PFSK-1 (cell line): ENCODE data around the gene ZMYND15.

Experiments
- FOXP2 ChIP-seq: optimal IDR thresholded peaks from 2 replicates; pipeline ENCODE3; 2011; ENCODE audit warnings: borderline replicate concordance, control low read depth, inconsistent platforms; ENCODE audit not compliant: insufficient read depth; ENCODE audit errors: extremely low read length, extremely low read depth
- POLR2AphosphoS5 ChIP-seq: IDR thresholded peaks from 2 replicates; pipeline ENCODE4 v1.6.1; 2012; ENCODE audit warnings: low read depth, mild to moderate bottlenecking, control low read depth, low read length, moderate library complexity
- SIN3A ChIP-seq: IDR thresholded peaks from 2 replicates; pipeline ENCODE4 v1.6.1; 2012; ENCODE audit warnings: mild to moderate bottlenecking, low read length, moderate library complexity, borderline replicate concordance; ENCODE audit not compliant: insufficient read depth
- TAF1 ChIP-seq: IDR thresholded peaks from 2 replicates; pipeline ENCODE4 v1.6.1; 2012; ENCODE audit warnings: low read length, control low read depth, borderline replicate concordance; ENCODE audit not compliant: insufficient read depth
- TF ChIP-seq, protein P1 (sequence below), 2 experiments: IDR thresholded peaks; 2 replicates each; pipeline versions ENCODE4 v1.6.1 to v1.8.0; 2011 to 2012; ENCODE audit warnings: low read depth in 2 of 2, low read length in 2 of 2, control low read depth in 1 of 2, inconsistent platforms in 1 of 2, mild to moderate bottlenecking in 1 of 2, moderate library complexity in 1 of 2; ENCODE audit not compliant: insufficient read depth in 1 of 2

- peak; percentile 44; the same call in 1 of the 2 replicates for TF ChIP-seq SIN3A
- TF ChIP-seq POLR2AphosphoS5 = peak; percentile 57; the same call in 1 of the 2 replicates
- 0 out of 2 replicates have a peak, but pooled peaks have one; percentile 21 for TF ChIP-seq TAF1
- TF ChIP-seq FOXP2 = peak; percentile 69
- TF ChIP-seq, protein P1, sequence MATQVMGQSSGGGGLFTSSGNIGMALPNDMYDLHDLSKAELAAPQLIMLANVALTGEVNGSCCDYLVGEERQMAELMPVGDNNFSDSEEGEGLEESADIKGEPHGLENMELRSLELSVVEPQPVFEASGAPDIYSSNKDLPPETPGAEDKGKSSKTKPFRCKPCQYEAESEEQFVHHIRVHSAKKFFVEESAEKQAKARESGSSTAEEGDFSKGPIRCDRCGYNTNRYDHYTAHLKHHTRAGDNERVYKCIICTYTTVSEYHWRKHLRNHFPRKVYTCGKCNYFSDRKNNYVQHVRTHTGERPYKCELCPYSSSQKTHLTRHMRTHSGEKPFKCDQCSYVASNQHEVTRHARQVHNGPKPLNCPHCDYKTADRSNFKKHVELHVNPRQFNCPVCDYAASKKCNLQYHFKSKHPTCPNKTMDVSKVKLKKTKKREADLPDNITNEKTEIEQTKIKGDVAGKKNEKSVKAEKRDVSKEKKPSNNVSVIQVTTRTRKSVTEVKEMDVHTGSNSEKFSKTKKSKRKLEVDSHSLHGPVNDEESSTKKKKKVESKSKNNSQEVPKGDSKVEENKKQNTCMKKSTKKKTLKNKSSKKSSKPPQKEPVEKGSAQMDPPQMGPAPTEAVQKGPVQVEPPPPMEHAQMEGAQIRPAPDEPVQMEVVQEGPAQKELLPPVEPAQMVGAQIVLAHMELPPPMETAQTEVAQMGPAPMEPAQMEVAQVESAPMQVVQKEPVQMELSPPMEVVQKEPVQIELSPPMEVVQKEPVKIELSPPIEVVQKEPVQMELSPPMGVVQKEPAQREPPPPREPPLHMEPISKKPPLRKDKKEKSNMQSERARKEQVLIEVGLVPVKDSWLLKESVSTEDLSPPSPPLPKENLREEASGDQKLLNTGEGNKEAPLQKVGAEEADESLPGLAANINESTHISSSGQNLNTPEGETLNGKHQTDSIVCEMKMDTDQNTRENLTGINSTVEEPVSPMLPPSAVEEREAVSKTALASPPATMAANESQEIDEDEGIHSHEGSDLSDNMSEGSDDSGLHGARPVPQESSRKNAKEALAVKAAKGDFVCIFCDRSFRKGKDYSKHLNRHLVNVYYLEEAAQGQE (IDR thresholded peaks at IDR 0.05; ENCODE audit: insufficient read depth in 1 of 2, low read depth in 2 of 2, low read length in 2 of 2) = 0 out of 4 replicates have a peak, but pooled peaks of 1 of the 2 experiments have one; percentile 5
Measured at GRCh38 chr17:4709794-4710692, 29.6 kb upstream of the ZMYND15 start, which contains the start of gene ARRB2.
